A204.1 (cell line): ENCODE results near the gene CDH20.

ENCODE experiments used
- FAIRE-seq: peaks from 2 replicates; lab custom pipeline; 2012; peaks lifted over from hg19 to GRCh38; lab: Jason Lieb, UNC

The CDH20 gene

DNA sequence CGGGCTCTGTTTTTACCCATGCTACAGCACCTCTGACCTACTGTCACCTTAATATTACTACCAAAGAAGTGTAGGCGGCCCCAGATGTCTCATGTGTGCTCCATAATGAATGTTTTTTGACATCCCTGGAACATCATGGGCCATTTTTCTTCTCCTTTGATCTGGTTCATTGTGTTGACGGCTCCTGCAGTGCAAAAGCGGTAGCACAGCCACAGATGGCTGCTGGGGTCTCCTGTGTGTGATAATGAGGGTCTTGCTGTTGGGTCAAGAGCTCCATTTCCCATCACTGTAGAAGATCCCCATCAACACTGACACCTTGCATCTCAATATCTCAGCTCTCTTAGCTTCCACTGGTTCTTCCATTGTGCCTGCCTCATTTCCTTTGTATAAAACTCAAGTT lies 95.0 kb downstream of the CDH20 start:
- no peak for FAIRE-seq

DNA sequence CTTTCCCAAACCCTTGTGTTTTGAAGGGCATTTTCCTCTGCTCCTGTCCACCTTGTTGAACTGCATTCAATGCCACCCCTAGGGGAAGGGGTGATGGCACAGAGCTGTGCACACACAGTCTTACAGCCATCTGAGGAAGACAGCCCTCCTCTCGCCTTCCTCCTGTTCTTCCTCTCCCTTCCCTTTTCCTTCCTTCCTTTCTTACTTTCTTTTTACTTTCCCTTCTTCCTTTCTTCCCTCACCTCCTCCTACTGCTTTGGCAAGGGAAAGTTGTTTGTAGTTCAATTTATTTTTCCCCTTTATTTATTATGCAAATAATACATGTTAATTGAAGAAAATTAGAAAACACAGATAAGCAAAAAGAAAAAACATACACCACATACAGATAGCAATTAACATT lies 99.4 kb downstream of the CDH20 start:
- no peak for FAIRE-seq

DNA sequence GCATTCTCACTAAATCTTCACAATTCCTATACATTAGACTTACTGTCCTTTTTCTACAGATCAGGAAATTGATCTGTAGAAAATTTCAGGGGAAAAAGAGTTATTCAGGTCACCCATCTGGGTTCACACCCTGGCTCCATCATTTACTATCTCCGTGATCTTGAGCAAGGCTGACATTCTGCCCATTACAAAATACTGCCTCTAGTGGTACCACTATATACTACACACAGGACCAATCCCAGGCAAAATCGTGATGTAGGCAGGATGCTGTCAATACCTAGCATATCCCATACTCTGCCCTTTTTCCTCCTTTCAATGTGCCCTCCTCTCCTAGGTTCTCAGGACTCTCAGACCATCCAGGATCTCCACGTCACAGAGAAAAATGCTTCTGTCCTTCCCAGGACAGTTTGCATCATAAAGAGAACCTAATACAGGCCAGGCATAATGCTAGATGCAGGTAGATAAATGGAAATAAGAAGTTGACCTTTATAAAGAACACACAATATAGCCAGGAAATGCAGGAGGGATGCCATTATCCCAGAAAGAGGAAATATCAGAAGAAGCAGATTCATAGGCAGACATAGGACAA lies 101.9 kb downstream of the CDH20 start:
- no peak for FAIRE-seq

DNA sequence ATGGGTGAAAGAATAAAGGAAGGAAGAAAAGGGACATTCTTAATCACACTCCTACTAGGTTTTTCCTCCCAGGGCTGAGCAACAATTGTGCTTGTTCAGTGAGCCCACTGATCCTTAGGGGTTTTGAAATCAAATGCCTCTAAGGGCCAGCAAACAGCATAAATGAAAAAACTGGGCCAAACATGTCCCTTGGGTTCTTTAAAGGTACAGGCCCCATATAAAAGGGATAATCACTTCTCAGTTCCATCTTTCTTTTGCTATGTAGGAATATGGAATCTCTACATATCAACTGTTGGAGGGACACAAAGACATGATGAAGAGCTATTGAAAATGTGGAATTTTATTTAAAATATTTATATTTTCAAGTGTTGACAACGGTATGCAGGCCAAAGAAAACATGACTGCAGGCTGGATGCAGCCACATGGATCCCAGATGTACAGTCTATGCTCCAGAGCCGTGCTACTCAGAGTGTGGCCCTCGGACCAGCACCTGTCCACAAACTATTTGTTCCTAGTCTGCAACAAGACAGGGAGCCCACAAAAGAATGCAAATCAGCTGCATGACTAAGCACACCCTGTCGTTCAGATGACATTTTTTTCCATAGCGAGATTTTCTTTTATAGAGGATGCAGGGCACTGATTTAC lies 110.0 kb downstream of the CDH20 start:
- FAIRE-seq, result no peak

DNA sequence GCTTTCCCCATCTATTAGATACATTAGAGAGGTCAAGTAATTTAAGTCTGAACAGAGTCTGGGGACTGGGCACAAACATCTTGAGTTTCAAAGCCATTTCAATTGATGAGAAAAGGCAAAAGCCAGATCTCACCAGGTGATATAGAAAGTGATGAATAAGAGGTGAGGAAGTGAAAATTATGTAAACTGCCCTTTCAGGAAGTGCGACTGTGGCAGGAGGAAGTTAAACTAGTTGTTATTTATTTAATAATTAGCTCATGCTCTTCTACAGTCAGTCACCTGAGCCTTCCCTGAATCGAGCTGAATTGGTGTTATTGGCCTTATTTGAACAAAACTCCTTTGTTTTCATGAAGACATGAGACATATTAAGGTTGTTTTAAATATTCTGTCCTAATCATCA lies 115.1 kb downstream of the CDH20 start:
- no peak for FAIRE-seq

DNA sequence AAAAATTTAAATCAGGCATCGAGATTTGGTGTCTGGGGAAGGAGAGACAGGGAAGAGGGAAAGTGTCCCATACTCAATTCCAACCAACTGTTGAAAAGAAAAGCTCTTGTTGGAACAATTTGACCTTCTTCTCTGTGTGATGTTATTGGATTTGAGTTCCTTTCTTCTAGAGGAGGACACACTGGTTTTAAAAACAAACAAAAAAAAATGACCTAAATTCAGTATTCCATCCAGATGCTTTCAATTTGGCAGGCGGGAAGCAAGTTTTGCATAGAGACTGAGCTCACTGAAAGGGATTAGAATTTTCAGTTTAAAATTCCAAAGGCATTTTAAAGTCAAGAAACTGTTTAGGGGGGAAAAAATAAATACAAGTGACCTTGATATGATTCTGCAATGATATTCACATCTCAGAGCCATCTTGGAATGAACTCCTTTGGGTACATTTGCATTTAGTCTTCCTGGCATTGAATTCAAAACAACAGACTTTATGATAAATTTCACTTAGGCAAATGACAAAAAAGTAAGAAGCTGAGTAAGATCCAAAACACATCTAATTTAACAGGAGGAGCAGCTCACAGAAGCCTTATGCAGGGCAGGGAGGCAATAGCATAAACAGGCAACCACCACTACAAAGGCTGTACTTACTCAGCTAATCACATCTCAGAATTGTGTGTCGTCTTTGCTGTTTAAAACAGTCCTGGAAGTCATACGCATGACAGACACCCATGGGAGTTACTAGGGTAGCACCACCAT lies 126.8 kb downstream of the CDH20 start:
- no peak for FAIRE-seq

DNA sequence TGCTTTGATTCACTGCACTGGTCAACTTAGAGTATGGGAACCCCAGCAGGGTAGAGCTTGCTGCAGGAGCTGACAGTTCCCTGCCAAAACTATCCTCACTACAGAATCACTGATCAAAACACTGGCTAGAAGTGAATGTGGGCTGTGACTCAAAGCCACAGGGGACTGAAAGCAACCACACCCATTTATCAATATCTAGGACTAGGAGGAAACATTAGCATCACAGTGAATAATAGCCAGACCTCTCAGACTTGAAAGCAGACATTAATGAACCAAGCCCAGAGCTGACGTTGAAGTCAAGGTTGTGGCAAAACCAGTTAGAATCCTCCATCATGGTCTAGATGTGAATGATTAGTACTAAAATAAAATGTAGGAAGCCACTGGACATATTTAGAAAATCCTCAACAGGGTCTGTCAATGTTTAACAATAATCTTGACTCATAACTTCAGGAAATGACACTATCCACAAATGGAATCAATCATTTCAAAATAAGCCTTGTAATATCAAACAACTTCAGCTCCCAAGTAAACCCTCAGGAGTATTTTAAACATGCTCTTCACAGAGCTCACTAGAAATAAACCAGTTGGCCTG lies 131.4 kb downstream of the CDH20 start:
- FAIRE-seq, result no peak

DNA sequence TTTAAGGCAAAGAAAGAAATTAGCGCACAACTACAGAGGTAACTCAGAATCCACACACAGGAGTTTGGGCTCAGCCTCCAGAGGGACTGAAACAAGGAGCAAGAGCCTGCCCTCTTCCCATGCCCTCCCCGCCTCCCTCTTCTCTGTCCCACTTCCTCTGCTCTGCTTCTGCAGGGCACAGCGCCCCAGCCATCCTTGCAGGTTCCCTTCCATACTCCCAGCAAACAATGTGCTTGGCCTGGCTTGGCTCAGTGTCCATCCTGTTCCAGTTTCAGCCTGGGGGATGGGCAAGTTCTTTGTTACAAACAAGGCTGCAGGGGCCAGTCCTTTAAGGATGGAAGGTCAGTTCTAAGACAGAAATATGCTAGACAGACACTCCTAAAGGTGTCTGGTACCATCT lies 133.5 kb downstream of the CDH20 start:
- no peak for FAIRE-seq

DNA sequence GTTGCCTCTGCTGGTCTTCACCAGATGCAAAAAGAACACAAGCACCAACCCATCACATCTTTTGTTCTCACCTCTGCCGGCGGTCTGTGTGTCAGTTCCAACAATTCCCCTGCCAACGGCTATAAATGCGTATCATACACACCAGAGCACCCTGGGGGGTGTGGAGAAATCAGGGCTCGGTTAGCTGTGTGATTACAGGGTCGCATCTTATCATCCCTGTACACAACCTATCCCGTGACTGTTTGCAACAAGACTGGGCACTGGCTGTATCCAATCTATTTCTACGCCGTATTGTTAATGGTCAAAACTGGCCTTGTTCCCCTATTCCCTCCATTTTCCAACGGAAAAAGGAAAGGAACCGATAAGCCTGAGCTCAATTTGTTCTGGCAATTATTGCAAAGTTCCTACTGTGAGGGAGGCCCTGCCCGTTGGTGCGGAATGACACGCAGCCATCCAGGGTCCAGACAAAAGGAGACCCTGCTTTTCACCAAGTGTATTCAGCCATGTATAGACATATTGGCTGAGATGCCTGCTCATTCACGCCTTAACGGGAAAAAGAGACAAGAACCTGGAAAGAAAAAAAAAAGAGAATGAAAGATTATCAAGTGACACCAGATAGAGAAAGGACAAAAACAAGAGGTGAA lies 136.9 kb downstream of the CDH20 start:
- FAIRE-seq, result no peak

DNA sequence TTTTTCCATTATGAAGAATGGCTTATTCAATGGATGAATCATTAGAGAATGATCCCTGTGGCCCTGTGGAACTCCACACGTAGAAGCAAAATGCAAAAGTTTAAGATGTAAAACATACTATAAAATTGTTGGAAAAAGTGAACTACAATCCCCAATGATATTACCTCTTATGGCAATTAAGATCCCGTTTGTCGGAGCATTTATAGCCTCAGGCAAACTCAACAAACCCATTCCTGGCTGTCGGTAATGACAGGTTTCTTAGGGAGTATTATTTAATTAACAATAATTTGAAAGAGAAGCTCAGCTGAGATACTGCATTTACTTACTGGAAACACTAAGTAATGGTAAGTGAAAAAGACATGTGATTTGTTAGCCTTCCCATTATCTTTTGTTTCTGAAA lies 138.3 kb downstream of the CDH20 start:
- FAIRE-seq, result no peak

DNA sequence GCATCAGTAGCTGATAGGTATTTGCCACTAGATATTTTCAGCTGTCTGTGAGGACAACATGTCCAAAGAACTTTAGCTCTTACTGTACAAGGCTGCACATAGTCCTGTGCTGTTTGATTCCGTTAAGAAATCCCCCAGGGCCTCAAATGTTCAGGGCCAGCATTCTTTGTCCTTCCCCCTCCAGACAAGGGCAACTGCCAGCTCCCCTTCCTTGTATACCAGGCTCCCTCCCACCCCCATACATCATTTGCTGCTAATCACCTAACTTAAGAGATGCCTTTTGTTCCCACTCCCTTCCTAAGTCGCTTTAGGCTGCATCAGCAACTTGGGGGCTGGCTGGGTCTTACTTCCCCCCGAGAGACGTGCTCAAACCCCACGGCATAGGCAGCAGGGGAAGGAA lies 138.7 kb downstream of the CDH20 start:
- no peak for FAIRE-seq

DNA sequence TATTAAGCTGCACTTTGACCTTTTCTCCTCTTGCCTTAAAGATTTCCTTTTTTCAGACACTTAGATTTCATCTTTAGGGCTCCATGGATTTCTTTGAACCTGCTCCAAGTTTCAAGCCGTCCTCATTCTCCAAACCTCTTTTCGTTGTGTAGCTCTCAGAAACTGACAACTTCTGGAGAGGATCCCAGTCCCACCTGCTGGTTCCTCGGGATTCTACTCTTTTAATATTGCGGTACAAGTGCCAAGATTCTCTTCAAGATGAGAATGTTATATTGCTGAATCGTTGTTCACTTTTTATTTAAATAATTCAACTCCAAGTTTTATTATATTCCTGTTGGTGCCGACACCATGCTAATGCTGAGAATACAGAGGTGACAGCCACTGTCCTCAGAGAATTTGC lies 141.1 kb downstream of the CDH20 start:
- FAIRE-seq, result no peak

DNA sequence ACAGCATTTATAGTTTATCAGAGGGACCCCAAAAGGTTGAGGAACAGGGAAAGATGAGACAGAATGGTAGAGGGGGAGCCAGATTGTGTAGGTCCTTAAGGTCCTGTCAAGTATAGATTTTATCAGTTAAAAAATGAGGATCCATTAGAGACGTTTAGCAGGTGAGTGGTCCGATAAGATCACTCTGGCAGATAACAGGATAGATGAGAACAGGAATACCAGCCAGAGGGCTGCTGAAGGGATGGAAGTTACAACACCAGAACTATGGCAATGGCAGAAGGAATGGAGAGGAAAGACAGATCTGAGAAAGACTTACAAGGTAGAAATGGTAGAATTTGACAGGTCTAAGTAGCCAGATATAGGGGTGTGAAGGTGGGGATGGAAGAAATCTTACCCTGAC lies 141.7 kb downstream of the CDH20 start:
- FAIRE-seq, result no peak

DNA sequence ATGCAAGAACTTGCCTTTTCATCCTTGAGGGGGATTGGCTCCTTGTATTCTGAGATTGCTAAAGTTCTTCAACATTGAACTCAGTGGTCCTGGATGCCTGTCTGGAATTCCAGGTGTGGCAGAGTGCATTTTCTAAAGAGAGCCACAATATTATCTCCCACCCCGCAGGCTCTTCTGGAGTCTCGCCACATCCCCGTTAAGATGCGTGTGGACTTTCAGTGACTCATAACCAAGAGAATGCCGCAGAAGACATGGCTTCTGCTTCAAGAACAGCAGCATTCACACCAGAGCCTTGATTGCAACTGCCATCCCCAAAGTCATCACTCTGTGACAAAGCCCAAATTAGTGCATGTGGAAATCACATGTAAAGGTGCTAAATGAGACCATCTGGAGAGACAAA lies 142.7 kb downstream of the CDH20 start:
- FAIRE-seq, result no peak

DNA sequence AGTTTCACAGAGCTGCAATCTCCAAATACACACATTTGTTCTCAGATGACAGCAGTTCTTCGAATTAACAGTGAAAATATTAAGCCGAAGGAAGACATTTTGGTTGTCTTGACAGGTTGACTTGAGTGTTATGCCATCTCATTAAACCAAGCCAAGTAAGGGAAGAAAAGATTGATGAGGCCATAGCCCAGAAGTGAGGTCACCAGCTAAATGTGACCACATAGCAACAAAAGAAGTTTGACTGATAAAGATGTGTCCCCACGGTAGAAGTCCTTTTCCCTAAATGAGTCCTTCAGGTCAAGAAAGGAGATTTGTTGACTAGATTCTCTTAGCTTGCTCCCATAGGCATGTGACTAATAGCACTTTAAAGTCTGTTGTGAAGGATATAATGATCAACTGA lies 156.1 kb downstream of the CDH20 start:
- no peak for FAIRE-seq

DNA sequence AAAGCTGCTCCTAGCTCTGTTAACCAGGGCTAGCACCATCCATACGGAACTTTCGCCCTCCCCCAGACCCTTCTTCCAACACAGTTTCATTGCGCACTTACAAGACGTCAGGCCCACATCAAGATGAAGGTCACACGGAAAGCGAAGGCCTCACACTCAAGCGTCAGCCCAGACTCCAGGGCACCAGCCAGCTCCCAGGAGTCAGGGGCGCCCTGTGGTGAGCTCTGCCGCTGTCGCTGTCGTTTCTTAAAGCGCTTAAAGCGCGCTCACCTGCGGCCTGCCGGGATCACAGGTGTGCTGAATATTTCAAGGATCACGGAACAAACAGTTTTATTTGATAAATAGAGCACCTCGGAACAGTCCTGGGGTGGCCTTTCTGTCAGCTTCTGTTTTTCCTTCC lies 163.1 kb downstream of the CDH20 start:
- no peak for FAIRE-seq

DNA sequence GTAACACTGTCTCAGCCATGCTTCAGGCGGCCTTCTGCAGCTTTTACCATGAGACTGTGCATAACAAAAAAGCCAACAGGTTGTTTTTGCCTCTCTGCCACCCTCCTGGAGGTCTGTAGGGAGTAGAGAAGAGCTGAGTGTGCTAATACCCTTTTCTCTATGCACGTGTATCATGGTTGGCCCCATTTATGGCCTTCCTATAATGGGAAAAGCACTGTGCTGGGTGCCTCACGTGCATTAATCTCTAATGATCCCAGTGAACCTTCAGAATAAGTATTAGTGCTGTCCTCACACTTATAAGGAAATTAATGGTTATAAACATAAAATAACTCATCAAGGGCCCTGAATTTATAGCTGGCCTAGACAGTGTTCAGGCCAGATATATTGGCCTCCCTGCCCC lies 164.2 kb downstream of the CDH20 start:
- no peak for FAIRE-seq

DNA sequence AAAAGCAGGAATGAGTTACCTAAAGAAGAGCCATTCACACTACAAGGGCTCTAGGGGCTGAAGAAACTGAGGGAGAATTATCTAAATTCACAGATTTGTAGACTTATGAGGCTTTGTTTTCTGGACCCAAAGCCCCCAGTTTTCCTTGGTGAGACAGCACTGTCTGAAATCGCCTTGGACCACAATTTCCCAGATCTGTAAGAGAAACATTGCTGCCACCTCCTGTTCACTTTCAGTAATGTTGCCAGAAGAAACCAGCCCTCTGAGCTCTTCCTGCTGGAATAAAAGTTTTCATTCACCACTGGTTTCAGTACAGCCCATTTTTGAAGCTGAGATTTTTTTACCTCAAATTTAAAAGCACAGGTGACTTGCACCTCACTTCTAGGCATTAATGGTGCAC lies 169.2 kb downstream of the CDH20 start:
- peak; percentile 74 for FAIRE-seq

DNA sequence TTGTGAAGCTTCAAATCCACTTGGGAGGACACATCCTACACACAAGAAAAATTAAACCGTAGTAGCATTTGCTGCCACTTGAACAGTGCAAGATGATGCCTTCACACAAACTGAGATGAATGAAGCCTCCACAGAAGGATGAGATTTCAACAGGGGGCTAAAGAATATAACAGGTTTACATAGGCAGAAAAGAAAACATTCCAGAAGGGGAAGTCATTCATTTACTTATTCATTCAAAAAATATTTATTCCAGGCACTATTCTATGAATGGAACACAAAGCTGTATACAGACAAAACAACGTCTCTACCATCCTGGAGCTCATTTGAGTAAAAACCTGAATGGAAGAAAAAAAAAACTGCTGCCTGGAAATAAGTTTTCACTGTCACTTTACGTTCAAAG lies 170.5 kb downstream of the CDH20 start:
- no peak for FAIRE-seq

DNA sequence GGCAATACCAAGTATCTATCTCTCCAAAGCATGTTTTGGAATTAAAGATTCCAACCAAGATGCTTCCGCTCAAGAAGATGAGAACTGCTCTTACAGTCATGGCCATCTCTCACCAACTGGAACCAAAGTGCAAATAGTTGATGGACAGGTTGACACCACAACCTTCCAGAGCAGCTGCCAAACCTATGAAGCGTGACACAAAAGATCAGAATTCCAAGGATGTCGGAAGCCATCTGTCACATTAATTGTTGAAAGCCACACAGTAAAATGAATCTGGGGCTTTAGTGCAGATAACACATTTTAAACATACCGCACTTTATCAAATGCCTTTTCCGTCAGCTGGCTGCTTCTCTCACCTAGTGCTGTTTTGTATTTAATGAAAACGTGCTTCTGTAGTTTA lies 195.7 kb downstream of the CDH20 start:
- no peak for FAIRE-seq

DNA sequence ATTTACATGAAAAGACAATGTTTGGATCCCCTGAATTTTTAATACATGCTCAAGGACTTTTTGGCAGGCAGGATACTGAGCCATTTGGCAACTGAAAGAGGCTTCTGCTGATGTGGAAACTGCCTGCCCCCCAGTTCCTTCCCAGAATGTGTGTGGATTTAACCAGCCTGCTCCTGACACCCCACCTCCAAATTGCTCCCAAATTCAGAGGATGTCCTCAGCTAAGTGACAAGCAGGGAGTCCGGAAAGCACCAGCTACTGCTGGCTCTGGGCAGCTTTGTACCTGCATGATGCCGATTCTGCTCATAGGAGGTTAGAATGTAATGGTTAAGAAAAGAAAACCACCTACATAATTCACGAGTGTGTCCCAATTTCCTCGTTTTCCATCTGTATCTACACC lies 197.5 kb downstream of the CDH20 start:
- FAIRE-seq, result no peak

DNA sequence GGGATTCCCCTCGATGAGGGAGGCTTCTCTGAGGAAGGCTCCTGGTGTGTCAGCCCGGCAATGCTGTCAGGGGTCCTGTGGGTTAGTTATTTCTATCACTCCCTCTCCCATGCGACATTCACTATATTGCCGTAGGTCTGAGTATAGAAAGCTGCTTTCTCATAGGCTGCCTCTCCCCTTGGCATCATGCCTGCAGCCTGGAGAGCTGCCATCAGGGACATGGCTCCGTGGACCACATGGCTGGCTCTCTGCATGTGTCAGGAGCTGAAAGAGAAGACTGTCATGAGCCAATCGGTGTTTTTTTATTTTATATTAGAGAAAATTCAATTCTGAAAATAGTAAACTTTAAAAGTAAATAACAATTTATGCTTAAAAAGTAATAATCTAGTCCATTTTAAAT lies 198.0 kb downstream of the CDH20 start:
- FAIRE-seq, result no peak

DNA sequence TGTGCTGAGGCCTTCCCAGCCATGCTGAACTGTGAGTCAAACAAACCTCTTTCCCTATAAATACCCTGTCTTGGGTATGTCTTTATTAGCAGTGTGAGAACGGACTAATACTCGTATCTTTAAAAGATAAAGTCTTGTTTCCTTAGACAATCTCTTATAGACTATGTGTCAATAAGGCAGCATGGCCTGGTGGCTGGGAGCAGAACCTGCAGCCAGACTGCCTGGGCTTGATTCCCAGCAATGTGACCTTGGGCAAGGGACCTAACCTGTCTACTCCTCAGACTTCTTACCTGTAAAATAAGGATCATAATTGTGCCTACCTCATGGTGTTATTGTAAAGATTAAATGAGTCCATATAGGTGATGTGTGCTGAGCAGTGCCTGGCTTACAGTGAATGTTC lies 198.7 kb downstream of the CDH20 start:
- FAIRE-seq, result no peak
